ENCODE data around the gene OPA1.

The OPA1 gene

DNA sequence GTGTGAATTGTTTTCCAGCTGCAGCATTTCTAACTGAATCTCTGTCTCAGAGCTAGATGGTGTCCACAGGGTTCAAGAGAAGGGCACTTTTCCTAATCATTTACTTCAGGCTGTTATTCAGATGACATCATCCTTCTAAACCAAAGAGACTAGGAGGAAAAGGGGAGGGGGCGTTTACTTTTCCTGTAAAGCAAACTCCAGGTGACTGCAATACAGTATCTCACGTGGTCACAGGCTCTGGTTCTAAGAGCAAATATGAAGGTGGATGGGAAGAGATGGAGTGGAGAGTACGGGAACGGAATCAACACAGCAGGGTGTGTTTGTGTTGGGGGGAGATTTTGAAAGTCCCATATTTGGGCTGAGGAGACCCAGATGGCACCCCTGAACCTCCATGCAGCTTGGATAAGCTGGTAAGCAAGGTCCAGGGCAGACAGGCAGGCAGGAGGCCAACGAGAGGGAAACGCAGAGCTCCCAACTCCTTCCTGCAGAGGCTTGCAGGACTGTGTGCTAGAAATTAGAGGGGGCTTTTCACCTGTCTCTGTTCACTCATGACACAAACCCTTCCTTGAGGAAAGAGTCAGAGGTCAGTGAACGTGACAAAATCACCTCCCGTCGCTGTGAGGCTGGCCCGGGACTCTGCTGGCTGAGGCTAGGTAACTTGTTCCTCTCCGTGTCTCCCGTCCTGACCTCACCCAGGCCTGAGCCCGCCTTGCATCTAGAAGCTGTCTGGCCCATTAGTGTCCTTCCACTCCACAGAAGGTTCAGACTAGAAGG, 151.2 kb downstream of the OPA1 start:
- no peak for DNase-seq

DNA sequence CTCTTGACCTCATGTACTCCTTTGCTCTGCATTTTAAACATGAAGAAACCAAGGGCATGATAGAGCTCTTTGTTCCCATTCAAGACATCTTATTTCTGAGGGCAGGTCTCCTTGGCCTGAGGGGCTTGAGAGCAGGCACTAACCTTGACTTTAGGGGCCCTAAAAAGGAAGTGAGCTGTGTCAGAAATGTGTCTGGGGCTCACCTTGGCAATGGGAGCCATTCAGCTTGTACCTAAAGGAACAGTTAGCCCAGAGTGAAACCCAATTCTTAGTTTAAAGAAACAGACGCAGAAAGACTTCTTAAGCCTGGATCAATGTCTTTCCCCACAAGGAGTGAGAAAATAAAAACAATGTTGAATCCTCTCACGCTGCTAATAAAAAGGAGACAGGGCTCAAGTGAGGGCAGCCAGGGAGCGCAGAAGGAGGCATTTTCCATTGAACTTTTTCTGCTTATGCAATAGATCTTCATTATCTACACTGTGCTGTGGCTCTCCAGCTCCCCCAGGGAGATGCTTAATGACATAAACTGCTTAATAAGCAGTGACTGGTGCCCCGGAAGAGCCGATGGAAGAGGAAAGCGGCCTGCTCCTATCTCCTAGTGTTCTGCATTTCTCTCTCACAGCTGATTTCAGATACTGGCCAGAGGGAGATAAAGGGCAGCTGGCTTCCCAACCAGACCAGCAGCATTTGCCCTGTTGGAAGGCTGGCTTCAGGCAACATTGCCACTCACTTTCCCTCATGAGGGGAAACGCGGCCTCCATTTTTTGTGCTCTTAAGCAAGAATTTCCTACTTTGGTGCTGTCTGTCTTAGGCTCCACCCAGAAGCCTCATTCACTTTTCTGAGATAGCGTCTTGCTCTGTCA, 152.0 kb downstream of the OPA1 start:
- DNase-seq, result no peak

DNA sequence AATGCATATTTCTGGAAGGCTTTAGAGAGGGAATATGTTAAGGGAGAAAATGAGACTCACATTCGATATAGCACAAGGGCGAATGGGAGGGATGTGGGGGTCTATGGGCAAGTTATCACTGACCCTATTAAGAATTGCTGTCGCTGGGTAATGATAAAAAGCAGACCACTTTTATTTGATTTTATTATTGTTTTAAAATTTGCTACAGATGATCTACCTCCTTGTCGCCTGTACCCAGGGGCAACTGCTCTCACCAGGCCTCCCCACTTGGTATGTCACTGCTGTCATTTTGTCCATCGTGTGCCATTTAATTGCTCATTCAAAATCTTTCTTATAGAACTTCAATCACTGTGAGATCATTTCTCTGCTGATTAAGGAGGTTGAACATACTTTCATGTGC, 153.8 kb downstream of the OPA1 start:
- DNase-seq, result no peak
